HepG2 (cell line): ENCODE results near the gene SSBP2. TPM values are rescaled to one million over a fixed set of nuclear protein-coding genes. Genes with fewer than 3 reads are reported as not detected.

Experiments
- ATAC-seq: fragments of 200-7000 bp; cut with Tn5 transposase; 3 replicates; pipeline ENCODE4 v1.9.1; 2020; ENCODE audit warnings: mild to moderate bottlenecking, moderate library complexity
- BruUV-seq: library from RNA; stranded (reverse); fragments of 400-500 nt; replicated peaks from 2 replicates; lab custom pipeline; 2021; lab: Mats Ljungman, UMichigan
- CTCF ChIA-PET: fragments of 300-600 bp; formaldehyde crosslinking; extraction: SDS; loops from one replicate; lab custom pipeline; 2021; ENCODE audit warnings: low total read pairs, inconsistent platforms, low intra/inter-chr PET ratio; lab: Yijun Ruan, JAX
- POLR2A ChIA-PET: fragments of 350-600 bp; sonication (Branson Sonifier 250); formaldehyde crosslinking; loops from one replicate; lab custom pipeline; 2020; ENCODE audit warnings: antibody characterized with exemption, inconsistent platforms; lab: Yijun Ruan, JAX
- DNase-seq: peaks from one replicate; pipeline ENCODE4 v3.0.0-alpha.2; 2015; ENCODE audit warnings: low spot score
- FAIRE-seq: peaks from 3 replicates; lab custom pipeline; 2011; peaks lifted over from hg19 to GRCh38; lab: Jason Lieb, UNC
- H2AFZ ChIP-seq: one replicate; pipeline ENCODE4 v1.6.1; 2011; ENCODE audit warnings: low read length, inconsistent platforms
- H3K27ac ChIP-seq: fragments of 300-600 bp; 3 replicates; pipeline ENCODE4 v1.8.0; 2011; ENCODE audit warnings: mixed run types, mild to moderate bottlenecking, mixed read lengths, low read length, inconsistent platforms; ENCODE audit not compliant: insufficient read depth; ENCODE audit errors: extremely low read length
- H3K27me3 ChIP-seq, 2 experiments: fragments of 200-600 bp in 1 of 2; 2 replicates in 1 of 2; 3 replicates in 1 of 2; pipeline versions ENCODE4 v1.6.0 to v1.8.0; 2011; ENCODE audit warnings: low read length in 2 of 2, mild to moderate bottlenecking in 2 of 2, moderate library complexity in 2 of 2, inconsistent platforms in 1 of 2; ENCODE audit not compliant: insufficient read depth in 2 of 2, control insufficient read depth in 1 of 2
- H3K36me3 ChIP-seq, 2 experiments: fragments of 200-600 bp in 1 of 2; replicated peaks in 1 of 2; 2 replicates in 1 of 2; 3 replicates in 1 of 2; pipeline versions ENCODE4 v1.5.1 to v1.8.0; 2011; ENCODE audit warnings: low read length in 2 of 2, inconsistent platforms in 1 of 2; ENCODE audit not compliant: insufficient read depth in 2 of 2, control insufficient read depth in 1 of 2
- H3K4me1 ChIP-seq: 2 replicates; pipeline ENCODE4 v1.5.1; 2012; ENCODE audit warnings: low read length, inconsistent platforms; ENCODE audit not compliant: insufficient read depth
- H3K4me2 ChIP-seq: 2 replicates; pipeline ENCODE4 v1.6.0; 2011; ENCODE audit warnings: low read depth, low read length, inconsistent platforms
- H3K4me3 ChIP-seq, 3 experiments: fragments of 200-600 bp in 1 of 3; sonication (generic), shearing (Covaris generic) in 1 of 3; replicated peaks in 1 of 3; 2 replicates each; pipeline ENCODE4 v1.5.1; 2011 to 2016; ENCODE audit warnings: low read length in 3 of 3, inconsistent platforms in 2 of 3, low read depth in 2 of 3, mild to moderate bottlenecking in 2 of 3, control low read depth in 1 of 3, mixed read lengths in 1 of 3; ENCODE audit not compliant: insufficient read depth in 1 of 3
- H3K79me2 ChIP-seq: one replicate; pipeline ENCODE4 v1.6.1; 2011; ENCODE audit warnings: low read length, inconsistent platforms; ENCODE audit not compliant: insufficient read depth
- H3K9ac ChIP-seq: 2 replicates; pipeline ENCODE4 v1.6.0; 2011; ENCODE audit warnings: mild to moderate bottlenecking, low read depth, low read length, inconsistent platforms; ENCODE audit not compliant: insufficient read depth
- H3K9me3 ChIP-seq: 2 replicates; pipeline ENCODE4 v1.5.1; 2012; ENCODE audit warnings: mild to moderate bottlenecking, low read length
- H4K20me1 ChIP-seq: 2 replicates; pipeline ENCODE4 v1.6.0; 2011; ENCODE audit warnings: inconsistent platforms, mild to moderate bottlenecking, low read length, moderate library complexity; ENCODE audit not compliant: insufficient read depth
- JUN ChIP-seq: sonication (generic); formaldehyde crosslinking; IDR thresholded peaks from 2 replicates; pipeline ENCODE4 v1.4.0; 2020; ENCODE audit warnings: mild to moderate bottlenecking, missing genetic modification reagents
- KDM5A ChIP-seq: fragments of 200-600 bp; sonication (generic); IDR thresholded peaks from 2 replicates; pipeline ENCODE4 v1.7.0; 2018; ENCODE audit warnings: antibody characterized with exemption, mild to moderate bottlenecking, low read length, borderline replicate concordance
- KLF11 ChIP-seq: IDR thresholded peaks from 2 replicates; pipeline ENCODE4 v1.6.1; 2016; ENCODE audit warnings: missing compliant biosample characterization
- KLF9 ChIP-seq: IDR thresholded peaks from 2 replicates; pipeline ENCODE4 v1.6.1; 2016; ENCODE audit warnings: low read depth
- MZF1 ChIP-seq: sonication (generic); formaldehyde crosslinking; IDR thresholded peaks from 2 replicates; pipeline ENCODE4 v1.8.1; 2023; ENCODE audit warnings: mild to moderate bottlenecking, missing genetic modification reagents, borderline replicate concordance
- RFXAP ChIP-seq: sonication (generic); formaldehyde crosslinking; IDR thresholded peaks from 2 replicates; pipeline ENCODE4 v1.4.0; 2020; ENCODE audit warnings: missing genetic modification reagents, borderline replicate concordance
- SMARCE1 ChIP-seq: fragments of 450-650 bp; IDR thresholded peaks from 2 replicates; pipeline ENCODE4 v1.6.1; 2017; ENCODE audit warnings: borderline replicate concordance
- THAP7 ChIP-seq: sonication (generic); formaldehyde crosslinking; IDR thresholded peaks from 2 replicates; pipeline ENCODE4 v1.8.1; 2023; ENCODE audit warnings: mild to moderate bottlenecking, missing genetic modification reagents
- THAP9 ChIP-seq: sonication (generic); formaldehyde crosslinking; IDR thresholded peaks from 2 replicates; pipeline ENCODE4; 2020; ENCODE audit warnings: missing genetic modification reagents, mild to moderate bottlenecking, borderline replicate concordance
- YEATS4 ChIP-seq: sonication (generic); formaldehyde crosslinking; IDR thresholded peaks from 2 replicates; pipeline ENCODE4 v1.4.0; 2020; ENCODE audit warnings: missing genetic modification reagents, borderline replicate concordance
- ZBTB3 ChIP-seq: sonication (generic); formaldehyde crosslinking; IDR thresholded peaks from 2 replicates; pipeline ENCODE4 v1.4.0; 2020; ENCODE audit warnings: low read depth, mild to moderate bottlenecking, moderate library complexity, missing genetic modification reagents, borderline replicate concordance
- ZBTB42 ChIP-seq: sonication (generic); formaldehyde crosslinking; IDR thresholded peaks from 2 replicates; pipeline ENCODE4 v1.5.0; 2020; ENCODE audit warnings: mild to moderate bottlenecking, missing genetic modification reagents
- ZFP41 ChIP-seq: sonication (generic); formaldehyde crosslinking; IDR thresholded peaks from 2 replicates; pipeline ENCODE4 v1.4.0; 2020; ENCODE audit warnings: mild to moderate bottlenecking, missing genetic modification reagents, borderline replicate concordance
- ZFY ChIP-seq: sonication (generic); formaldehyde crosslinking; IDR thresholded peaks from 2 replicates; pipeline ENCODE4 v1.4.0; 2020; ENCODE audit warnings: missing genetic modification reagents
- ZNF720 ChIP-seq: sonication (generic); formaldehyde crosslinking; IDR thresholded peaks from 2 replicates; pipeline ENCODE4 v1.4.0; 2020; ENCODE audit warnings: missing genetic modification reagents
- ZNF776 ChIP-seq: sonication (generic); formaldehyde crosslinking; IDR thresholded peaks from 2 replicates; pipeline ENCODE4 v1.4.0; 2020; ENCODE audit warnings: mild to moderate bottlenecking, missing genetic modification reagents
- WGBS: methylation state at CpG from one replicate; pipeline ENCODE4 v1.1.6; 2017; ENCODE audit warnings: low lambda C conversion rate; 5-methylcytosine and 5-hydroxymethylcytosine counted together
- in situ Hi-C: cut with HindIII; loops from 2 replicates; pipeline ENCODE4 v1.10.0; 2017; ENCODE audit warnings: low pct_unique_long_range_greater_than_20kb; ENCODE audit not compliant: extremely low pct_ligation_motif_present
- intact Hi-C: fragments of 100-400 bp; cut with micrococcal nuclease; formaldehyde crosslinking; loops from one replicate; pipeline ENCODE4 v1.10.0; 2022; ENCODE audit not compliant: unreplicated experiment
- polyA plus RNA-seq, 8 experiments: library from polyadenylated mRNA; depleted of rRNA in 3 of 8; stranded (reverse) in 7 of 8; unstranded in 1 of 8; fragments of >200 nt; fragmentation: Illumina TruSeq in 4 of 8; extraction: Trizol in 4 of 8; gene quantifications; 2 replicates each; pipeline versions ENCODE4 v1.2.1 to v1.2.3, GENCODE V29; 2011 to 2016; ENCODE audit warnings: low read depth in 4 of 8, missing spikeins in 1 of 8, mixed read lengths in 1 of 8; ENCODE audit not compliant: insufficient read depth in 1 of 8
- total RNA-seq, 5 experiments: library from RNA; depleted of rRNA; stranded (reverse); fragments of >200 nt; fragmentation: Illumina TruSeq; extraction: Trizol; gene quantifications; 2 replicates each; pipeline ENCODE4 v1.2.3, GENCODE V29; 2016; ENCODE audit warnings: low read depth in 1 of 5

Gene SSBP2
- total and polyA plus RNA-seq, 2 of the 13 experiments (the other 11 are each of a cell fraction or from before 2014, with no cell fraction given), result 0.16 TPM; not detected in 1

- H3K9me3 ChIP-seq, result no peaks in the 10 kb centered on the region
- ChIA-PET POLR2A (no interaction called here), CTCF (no interaction called here)
- H3K27me3 ChIP-seq, result no peaks in the 10 kb centered on the region; a peak in 1 of 5 replicates
- WGBS, result 100% methylated on average over 1 of the region's 1 CpG
- no peak for DNase-seq
- no peak for FAIRE-seq
- no peaks in the 10 kb centered on the region for H3K4me1 ChIP-seq
- no TSS peak for BruUV-seq
- no peak overlapping the region for H3K4me2 ChIP-seq
- no peak overlapping the region for H2AFZ ChIP-seq
- no peak for ATAC-seq
- H3K36me3 ChIP-seq, result no peaks in the 10 kb centered on the region
- H3K4me3 ChIP-seq, result no peak overlapping the region
- no peak overlapping the region for H3K27ac ChIP-seq
- TF ChIP-seq KDM5A (no peak), ZNF720 (CRISPR knock-in tag) (no peak), ZBTB3 (CRISPR knock-in tag) (no peak), RFXAP (no peak), ZFY (CRISPR knock-in tag) (no peak), THAP9 (CRISPR knock-in tag) (no peak), MZF1 (CRISPR knock-in tag) (no peak), ZNF776 (CRISPR knock-in tag) (no peak), KLF11 (no peak), YEATS4 (CRISPR knock-in tag) (no peak), KLF9 (CRISPR knock-in tag) (no peak), JUN (no peak), THAP7 (CRISPR knock-in tag) (no peak), ZFP41 (no peak), ZBTB42 (CRISPR knock-in tag) (no peak), SMARCE1 (no peak)
- in situ Hi-C loops, result no loop called here
- intact Hi-C loops, result no loop called here
- no peak overlapping the region for H3K9ac ChIP-seq
- H4K20me1 ChIP-seq, result no peaks in the 10 kb centered on the region
- no peaks in the 10 kb centered on the region for H3K79me2 ChIP-seq
Measured at GRCh38 chr5:81530919-81531318, 220.0 kb downstream of the SSBP2 start.
